Lower leg skin (tissue), 3 donors: ENCODE results near the gene MYO1E.

ENCODE experiments used
- CTCF ChIP-seq, 3 donors: fragments of 450-650 bp; IDR thresholded peaks; one replicate each; pipeline ENCODE4 v1.5.1; 2016; ENCODE audit warnings: antibody characterized with exemption in 3 of 3, mild to moderate bottlenecking in 3 of 3, moderate library complexity in 2 of 3
- POLR2A ChIP-seq, 2 donors: fragments of 450-650 bp; IDR thresholded peaks; one replicate each; pipeline ENCODE4 v1.6.1; 2016 to 2017; ENCODE audit warnings: antibody characterized with exemption in 2 of 2, mild to moderate bottlenecking in 1 of 2, moderate library complexity in 1 of 2

GRCh38 chr15:59366333-59367021 is 6.2 kb downstream of the MYO1E start:
- TF ChIP-seq CTCF (IDR thresholded peaks at IDR 0.05) (no peak), POLR2A (IDR thresholded peaks at IDR 0.05) (no peak)
